CD1c-positive myeloid dendritic cell (primary cell): ENCODE data around the gene MGAT4B.
"Not testable (repeated sequence)": the region's sequence is repeated elsewhere in the genome, so short reads cannot be mapped to it uniquely, and the experiment has no call there.

Source experiments
- DNase-seq: peaks from one replicate; pipeline ENCODE4 v3.0.0-alpha.2; 2016; ENCODE audit errors: extremely low spot score

Gene MGAT4B

GRCh38 chr5:179806250-179807048, at the start of gene MGAT4B:
Gene MGAT4B, minus strand, starts transcription at chr5:179806866. Its CDS starts 283 bp downstream, at chr5:179806583.
- DNase-seq: peak; percentile 82

- DNase-seq: no peak
Measured at GRCh38 chr5:179854356-179854755, 47.7 kb upstream of the MGAT4B start.

- peak; percentile 44 for DNase-seq
Measured at GRCh38 chr5:179852993-179853547, 46.4 kb upstream of the MGAT4B start.

- DNase-seq: no peak
Measured at GRCh38 chr5:179841621-179842020, 35.0 kb upstream of the MGAT4B start.

GRCh38 chr5:179840766-179841165, 34.1 kb upstream of the MGAT4B start:
- DNase-seq: no peak

- no peak for DNase-seq
Measured at GRCh38 chr5:179840321-179840720, 33.7 kb upstream of the MGAT4B start.

GRCh38 chr5:179839328-179840256, 32.9 kb upstream of the MGAT4B start:
- no peak for DNase-seq

GRCh38 chr5:179837076-179838011, 30.7 kb upstream of the MGAT4B start:
- no peak for DNase-seq

- peak; percentile 35 for DNase-seq
Measured at GRCh38 chr5:179836225-179837019, 29.8 kb upstream of the MGAT4B start.

GRCh38 chr5:179834871-179835270, 28.2 kb upstream of the MGAT4B start:
- DNase-seq: not testable (repeated sequence)

- no peak for DNase-seq
Measured at GRCh38 chr5:179834120-179834519, 27.5 kb upstream of the MGAT4B start.

GRCh38 chr5:179833709-179834070, 27.0 kb upstream of the MGAT4B start:
- DNase-seq: no peak

GRCh38 chr5:179833056-179833708, 26.5 kb upstream of the MGAT4B start:
- DNase-seq: no peak

GRCh38 chr5:179832039-179832745, 25.5 kb upstream of the MGAT4B start:
- no peak for DNase-seq

- DNase-seq: no peak
Measured at GRCh38 chr5:179830818-179831468, 24.3 kb upstream of the MGAT4B start.

GRCh38 chr5:179829732-179830435, 23.2 kb upstream of the MGAT4B start:
- DNase-seq: no peak

- DNase-seq: no peak
Measured at GRCh38 chr5:179828756-179829421, 22.2 kb upstream of the MGAT4B start.

GRCh38 chr5:179827680-179828079, 21.0 kb upstream of the MGAT4B start:
- peak; percentile 88 for DNase-seq
